AG08395 (cell line): ENCODE measurements around the gene IARS1.

Source experiments
- DNase-seq: peaks from one replicate; pipeline ENCODE4 v3.0.0; 2012; ENCODE audit warnings: mixed read lengths, low spot score

The IARS1 gene

GRCh38 chr9:92245005-92245797, 48.3 kb downstream of the IARS1 start:
- peak; percentile 51 for DNase-seq
